LoVo (cell line): ENCODE data around the gene RBM17.
A peak's percentile ranks its signal among the peaks of the same experiment; 100 is the strongest.
"Not testable (repeated sequence)": the region's sequence is repeated elsewhere in the genome, so short reads cannot be mapped to it uniquely, and the experiment has no call there.

Source experiments
- DNase-seq: peaks from one replicate; pipeline ENCODE4 v3.0.0-alpha.2; 2016; ENCODE audit warnings: low spot score

Gene RBM17

DNA sequence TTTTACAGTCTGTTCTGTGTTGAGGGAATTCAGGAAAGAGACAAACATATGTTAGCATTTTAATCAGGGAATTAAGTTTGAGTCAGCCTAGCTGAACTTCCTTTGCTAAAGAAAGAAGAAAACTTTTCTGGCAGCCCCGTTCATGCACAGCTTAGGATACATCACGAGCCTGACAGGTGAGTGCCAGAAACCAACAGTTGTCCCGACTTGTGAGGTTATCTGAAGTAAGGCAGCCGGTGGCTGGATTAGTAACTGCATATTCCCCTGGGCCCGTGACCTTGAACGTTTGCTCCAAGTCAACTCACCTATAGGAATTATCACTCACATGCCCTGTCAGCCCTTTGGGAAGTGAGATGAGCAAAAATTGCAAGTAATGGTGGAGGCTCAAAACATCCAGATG is 24.1 kb downstream of the RBM17 start:
- DNase-seq = no peak

DNA sequence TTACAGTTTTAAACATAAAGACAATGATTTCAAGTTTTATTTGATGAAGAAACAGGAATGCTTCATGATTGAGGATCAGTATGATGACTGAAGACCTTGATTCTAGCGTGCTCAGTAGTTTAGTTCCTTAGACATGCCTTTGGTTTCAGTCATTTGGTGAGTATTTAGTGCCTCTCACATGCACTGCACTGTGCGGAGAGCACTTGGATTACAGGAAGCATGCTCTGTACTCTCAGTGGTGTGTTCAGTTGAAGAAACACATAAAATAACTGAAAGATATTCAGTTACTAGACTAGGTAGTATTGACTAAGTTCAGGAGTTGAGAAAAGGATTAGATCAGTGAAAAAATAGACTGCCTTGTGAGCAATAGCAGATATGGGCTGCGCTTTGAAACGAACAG is 25.5 kb downstream of the RBM17 start:
- no peak for DNase-seq

DNA sequence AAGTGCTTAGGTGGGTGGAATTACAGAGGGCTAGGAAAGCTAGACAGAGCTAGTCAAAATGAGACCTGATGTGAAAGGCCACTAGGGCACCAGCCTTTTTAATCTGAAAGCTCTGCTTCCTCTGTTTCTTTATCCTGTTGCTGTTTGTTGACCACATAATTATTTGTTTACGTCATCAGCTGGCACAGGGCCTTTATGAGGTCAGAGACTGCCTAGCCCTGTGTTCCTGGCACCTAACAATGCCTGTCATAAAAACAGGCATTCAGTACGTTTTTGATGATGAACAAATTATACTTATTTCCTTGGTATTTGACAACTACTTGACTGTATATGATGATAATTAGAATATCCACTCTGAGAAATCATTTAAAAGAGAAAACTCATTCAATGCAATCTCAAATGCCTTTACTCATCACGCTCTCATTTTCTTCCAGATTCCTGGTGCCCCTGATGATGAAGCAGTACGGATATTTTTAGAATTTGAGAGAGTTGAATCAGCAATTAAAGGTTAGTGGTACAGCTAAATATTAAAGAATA is 26.0 kb downstream of the RBM17 start:
- DNase-seq = no peak

DNA sequence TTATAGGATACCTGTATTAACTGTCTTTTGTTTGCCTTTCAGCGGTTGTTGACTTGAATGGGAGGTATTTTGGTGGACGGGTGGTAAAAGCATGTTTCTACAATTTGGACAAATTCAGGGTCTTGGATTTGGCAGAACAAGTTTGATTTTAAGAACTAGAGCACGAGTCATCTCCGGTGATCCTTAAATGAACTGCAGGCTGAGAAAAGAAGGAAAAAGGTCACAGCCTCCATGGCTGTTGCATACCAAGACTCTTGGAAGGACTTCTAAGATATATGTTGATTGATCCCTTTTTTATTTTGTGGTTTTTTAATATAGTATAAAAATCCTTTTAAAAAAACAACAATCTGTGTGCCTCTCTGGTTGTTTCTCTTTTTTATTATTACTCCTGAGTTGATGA is 26.6 kb downstream of the RBM17 start:
- DNase-seq = no peak

- DNase-seq = no peak
Measured at GRCh38 chr10:6115824-6116350, 27.1 kb downstream of the RBM17 start.

GRCh38 chr10:6116806-6117205 is 28.0 kb downstream of the RBM17 start:
- no peak for DNase-seq

GRCh38 chr10:6117711-6118110 is 28.9 kb downstream of the RBM17 start:
- DNase-seq = no peak

DNA sequence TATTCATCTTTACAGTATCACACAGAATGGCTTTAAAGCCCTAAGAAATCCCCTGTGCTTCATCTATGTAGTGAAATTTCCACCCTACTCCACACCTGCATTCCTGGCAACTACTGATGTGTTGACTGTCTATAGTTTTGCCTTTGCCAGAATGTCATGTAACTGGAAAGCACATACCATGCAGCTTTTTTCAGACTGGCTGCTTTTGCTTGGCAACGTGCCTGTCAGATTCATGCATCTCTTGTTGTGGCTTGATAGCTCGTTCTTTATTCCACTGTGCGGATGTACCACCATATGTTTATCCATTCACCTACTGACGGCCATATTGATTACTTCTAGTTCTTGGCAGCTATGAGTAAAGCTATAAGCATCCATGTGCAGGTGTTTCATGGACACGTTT is 30.6 kb downstream of the RBM17 start:
- no peak for DNase-seq

DNA sequence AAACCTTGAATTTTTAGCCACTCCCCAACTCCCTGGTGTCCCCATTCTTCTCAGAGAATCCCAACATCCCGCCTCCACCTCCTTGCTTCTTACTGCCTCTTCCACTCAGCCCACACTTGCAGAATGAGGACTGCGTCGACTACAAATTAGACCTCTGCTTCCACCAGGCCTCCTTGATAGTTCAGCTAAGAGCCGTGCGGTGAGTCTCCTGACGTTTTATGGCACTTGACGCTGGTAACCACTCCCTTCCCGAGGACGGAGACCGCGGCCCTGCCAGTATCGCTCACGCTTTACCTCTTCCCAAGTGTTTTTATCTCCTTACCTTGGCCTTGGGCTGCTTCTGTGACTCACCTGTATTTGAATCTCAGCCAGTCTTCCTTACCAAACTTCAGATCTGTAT is 31.1 kb downstream of the RBM17 start:
- DNase-seq = peak; percentile 61

- DNase-seq = no peak
Measured at GRCh38 chr10:6120691-6121090, 31.9 kb downstream of the RBM17 start.

- no peak for DNase-seq
Measured at GRCh38 chr10:6121146-6121545, 32.3 kb downstream of the RBM17 start.

DNA sequence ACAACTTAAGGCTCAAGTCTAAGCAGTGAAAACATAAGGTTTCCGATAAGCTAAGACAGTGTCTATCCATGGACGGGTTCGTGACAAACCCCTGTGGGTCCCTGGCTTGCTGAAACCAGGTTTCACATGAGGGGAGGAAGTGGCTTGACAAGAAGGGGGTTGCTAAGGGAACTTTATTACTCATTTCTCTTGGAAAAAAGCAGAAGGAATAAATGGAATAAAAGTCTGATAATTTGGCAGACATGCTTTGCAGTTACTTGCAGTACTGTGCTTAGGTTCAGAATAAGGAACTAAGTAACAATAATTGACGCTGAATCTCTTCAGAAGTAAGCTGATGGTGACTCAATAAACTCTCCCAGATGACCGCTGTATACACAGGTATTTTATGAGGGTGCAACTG is 34.7 kb downstream of the RBM17 start:
- no peak for DNase-seq

DNA sequence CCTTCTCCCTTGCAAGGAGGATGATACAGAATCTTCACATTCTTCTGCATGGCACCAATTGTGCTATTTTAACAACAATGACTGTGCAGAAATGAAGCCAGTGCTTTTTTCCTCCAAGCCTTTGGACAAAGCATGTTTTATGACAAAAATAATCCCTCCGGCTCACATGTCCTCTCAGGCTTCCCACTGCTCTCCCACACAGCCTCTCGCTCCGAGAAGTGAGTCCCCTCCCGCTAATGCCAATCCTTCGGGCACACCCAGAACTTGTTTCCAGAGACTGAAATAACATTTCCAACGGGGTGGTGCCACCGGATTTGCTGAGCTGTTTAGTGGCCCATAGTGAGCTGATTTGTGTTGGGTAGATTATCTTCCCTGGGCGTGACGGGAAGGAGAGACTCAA is 35.8 kb downstream of the RBM17 start:
- no peak for DNase-seq

DNA sequence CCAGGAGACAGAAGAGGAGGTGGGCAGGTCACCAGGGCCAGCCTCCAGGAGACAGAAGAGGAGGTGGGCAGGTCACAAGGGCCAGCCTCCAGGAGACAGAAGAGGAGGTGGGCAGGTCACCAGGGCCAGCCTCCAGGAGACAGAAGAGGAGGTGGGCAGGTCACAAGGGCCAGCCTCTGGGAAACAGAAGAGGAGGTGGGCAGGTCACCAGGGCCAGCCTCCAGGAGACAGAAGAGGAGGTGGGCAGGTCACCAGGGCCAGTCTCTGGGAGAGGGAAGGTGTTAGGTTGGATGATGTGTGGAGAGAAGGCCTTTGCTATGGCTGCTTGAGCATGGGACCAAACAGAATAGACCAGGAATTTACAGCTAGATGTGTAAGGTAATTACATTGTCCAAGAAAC is 38.6 kb downstream of the RBM17 start:
- not testable (repeated sequence) for DNase-seq

DNA sequence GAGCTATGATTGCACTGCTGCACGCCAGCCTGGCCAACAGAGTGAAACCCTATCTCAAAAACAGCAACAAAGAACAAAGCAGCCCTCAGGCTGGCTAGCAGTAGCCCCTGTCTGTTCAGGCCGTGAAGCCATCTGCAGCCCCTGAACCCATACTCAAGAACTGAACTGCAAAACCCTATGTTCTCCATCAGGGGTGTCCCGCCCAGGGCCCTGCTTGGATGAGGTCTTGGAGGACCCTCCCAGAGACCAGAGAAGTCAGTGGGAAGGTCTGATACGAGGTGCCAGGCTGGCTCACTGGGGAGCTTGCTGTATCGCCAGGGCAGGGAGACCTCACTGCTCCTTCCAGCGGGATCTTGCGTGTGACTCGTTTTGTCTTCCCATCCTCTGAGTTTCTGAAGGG is 39.3 kb downstream of the RBM17 start:
- no peak for DNase-seq

GRCh38 chr10:6128591-6129251 is 39.9 kb downstream of the RBM17 start:
- DNase-seq = no peak

GRCh38 chr10:6130848-6131470 is 42.1 kb downstream of the RBM17 start:
- DNase-seq = no peak

DNA sequence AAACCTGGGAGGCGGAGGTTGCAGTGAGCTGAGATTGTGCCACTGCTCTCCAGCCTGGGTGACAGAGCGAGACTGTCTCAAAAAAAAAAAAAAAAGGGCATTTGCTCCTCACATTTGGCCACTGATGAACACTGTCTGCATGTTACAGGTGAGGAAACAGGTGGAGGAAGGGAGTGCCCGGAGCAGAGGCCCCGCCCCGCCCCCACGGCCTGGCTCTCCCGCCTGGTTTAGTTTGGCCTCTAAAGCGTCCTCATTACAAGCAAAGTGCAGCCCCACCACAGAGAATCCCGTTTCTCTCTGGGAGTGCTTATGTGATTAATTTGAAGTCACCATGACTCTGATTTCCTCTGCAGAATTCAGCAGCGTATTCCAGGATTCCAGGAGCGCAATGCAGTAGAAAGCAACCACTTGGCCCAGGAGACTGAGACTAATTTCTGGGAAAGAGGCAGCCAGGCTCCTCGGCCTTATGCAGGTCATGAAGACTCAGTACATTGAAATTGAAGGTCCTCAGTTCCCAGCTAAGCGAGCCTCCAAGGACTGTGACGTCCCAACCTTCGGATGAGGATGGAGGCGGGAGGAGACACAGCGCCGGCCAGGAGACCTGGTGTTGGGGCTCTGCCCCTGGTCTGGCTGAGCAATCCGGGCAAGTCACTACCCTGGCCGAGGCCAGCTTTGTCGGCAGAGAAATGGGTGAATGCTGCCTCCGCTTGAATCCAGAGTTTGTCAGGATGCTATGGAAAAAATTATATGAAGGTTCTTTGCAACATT is 44.7 kb downstream of the RBM17 start:
- no peak for DNase-seq

GRCh38 chr10:6134099-6134823 is 45.4 kb downstream of the RBM17 start:
- DNase-seq = no peak

DNA sequence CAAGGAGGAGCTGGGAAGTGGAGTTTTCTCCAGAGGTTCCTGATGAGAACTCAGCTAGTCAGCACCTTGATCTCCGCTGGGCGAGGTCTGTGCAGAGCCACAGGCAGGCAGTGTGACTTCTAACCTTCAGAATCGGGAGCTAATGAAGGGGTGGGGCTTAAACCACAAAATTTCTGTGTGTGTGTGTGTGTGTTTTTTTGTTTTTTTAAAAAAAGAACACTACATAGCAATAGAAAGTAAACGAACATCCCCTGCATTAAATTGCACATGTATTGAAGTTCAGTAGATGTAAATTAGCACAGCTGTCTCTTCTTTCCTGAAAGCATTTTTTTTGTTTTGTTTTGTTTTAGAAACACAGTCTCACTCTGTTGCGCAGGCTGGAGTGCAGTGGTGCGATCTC is 46.2 kb downstream of the RBM17 start:
- no peak for DNase-seq

DNA sequence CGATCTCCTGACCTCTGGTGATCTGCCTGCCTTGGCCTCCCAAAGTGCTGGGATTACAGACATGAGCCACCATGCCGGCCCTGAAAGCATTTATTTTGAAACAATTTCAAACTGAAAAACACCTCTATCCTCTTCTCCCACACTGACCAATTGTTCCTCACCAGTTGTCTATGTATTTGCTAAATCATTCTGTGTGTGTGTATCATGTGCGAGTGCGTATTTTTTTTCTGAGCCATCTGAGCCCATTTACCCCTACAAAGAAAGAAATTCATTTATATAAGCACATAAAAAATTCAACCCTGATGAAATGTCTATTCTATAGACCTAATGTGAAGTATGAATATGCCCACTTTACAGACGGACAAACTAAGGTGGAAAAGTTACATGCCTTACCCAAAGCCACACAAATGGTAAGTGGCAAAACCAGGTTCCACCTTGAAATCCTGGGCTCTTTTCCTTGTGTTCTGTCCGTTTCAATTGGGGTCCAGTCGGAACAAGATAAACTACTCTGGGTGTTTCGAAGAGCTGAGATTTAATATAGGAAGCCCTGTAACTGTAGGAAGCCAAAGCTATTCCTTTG is 46.8 kb downstream of the RBM17 start:
- no peak for DNase-seq
